Body of pancreas (tissue), 4 donors: ENCODE results near the gene ACCS.

Source experiments
- POLR2A ChIP-seq, 3 donors: fragments of 450-650 bp; IDR thresholded peaks; one replicate each; pipeline ENCODE4 v1.6.1; 2016; ENCODE audit warnings: antibody characterized with exemption in 3 of 3, mild to moderate bottlenecking in 2 of 3
- TF ChIP-seq, protein P1 (sequence below), 7 experiments: fragments of 450-650 bp in 4 of 7; fragments of 200-600 bp in 3 of 7; sonication (generic) in 3 of 7; IDR thresholded peaks; one replicate each; pipeline ENCODE4 v1.5.1; 2016 to 2019; ENCODE audit warnings: antibody characterized with exemption in 7 of 7

GRCh38 chr11:44029507-44029845 lies 36.6 kb upstream of the ACCS start:
- TF ChIP-seq, protein P1, sequence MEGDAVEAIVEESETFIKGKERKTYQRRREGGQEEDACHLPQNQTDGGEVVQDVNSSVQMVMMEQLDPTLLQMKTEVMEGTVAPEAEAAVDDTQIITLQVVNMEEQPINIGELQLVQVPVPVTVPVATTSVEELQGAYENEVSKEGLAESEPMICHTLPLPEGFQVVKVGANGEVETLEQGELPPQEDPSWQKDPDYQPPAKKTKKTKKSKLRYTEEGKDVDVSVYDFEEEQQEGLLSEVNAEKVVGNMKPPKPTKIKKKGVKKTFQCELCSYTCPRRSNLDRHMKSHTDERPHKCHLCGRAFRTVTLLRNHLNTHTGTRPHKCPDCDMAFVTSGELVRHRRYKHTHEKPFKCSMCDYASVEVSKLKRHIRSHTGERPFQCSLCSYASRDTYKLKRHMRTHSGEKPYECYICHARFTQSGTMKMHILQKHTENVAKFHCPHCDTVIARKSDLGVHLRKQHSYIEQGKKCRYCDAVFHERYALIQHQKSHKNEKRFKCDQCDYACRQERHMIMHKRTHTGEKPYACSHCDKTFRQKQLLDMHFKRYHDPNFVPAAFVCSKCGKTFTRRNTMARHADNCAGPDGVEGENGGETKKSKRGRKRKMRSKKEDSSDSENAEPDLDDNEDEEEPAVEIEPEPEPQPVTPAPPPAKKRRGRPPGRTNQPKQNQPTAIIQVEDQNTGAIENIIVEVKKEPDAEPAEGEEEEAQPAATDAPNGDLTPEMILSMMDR (IDR thresholded peaks at IDR 0.05), result no peak
- no peak for TF ChIP-seq POLR2A (IDR thresholded peaks at IDR 0.05)
